Ramos (cell line): ENCODE data around the gene SLC38A10.

Source experiments
- in situ Hi-C: fragments of 300-500 bp; cut with MboI; formaldehyde crosslinking; loops from one replicate; pipeline ENCODE4 v1.14.3; 2022; ENCODE audit warnings: low sequenced_read_pairs; ENCODE audit not compliant: unreplicated experiment

Gene SLC38A10

GRCh38 chr17:81332118-81332834 lies 37.2 kb upstream of the SLC38A10 start:
- in situ Hi-C loops: no loop called here

GRCh38 chr17:81331527-81332043 lies 36.5 kb upstream of the SLC38A10 start:
- in situ Hi-C loops: no loop called here

GRCh38 chr17:81330884-81331245 lies 35.8 kb upstream of the SLC38A10 start:
- in situ Hi-C loops: no loop called here

- in situ Hi-C loops: no loop called here
Measured at GRCh38 chr17:81329927-81330883, 35.1 kb upstream of the SLC38A10 start.

- in situ Hi-C loops: no loop called here
Measured at GRCh38 chr17:81328978-81329926, 34.1 kb upstream of the SLC38A10 start.

GRCh38 chr17:81328489-81328888 lies 33.4 kb upstream of the SLC38A10 start:
- in situ Hi-C loops: no loop called here

GRCh38 chr17:81325714-81326358 lies 30.7 kb upstream of the SLC38A10 start:
- in situ Hi-C loops: no loop called here

GRCh38 chr17:81324851-81325713 lies 30.0 kb upstream of the SLC38A10 start:
- in situ Hi-C loops: no loop called here

- in situ Hi-C loops: no loop called here
Measured at GRCh38 chr17:81324177-81324850, 29.2 kb upstream of the SLC38A10 start.

- in situ Hi-C loops: no loop called here
Measured at GRCh38 chr17:81323411-81323868, 28.3 kb upstream of the SLC38A10 start.

- in situ Hi-C loops: no loop called here
Measured at GRCh38 chr17:81323083-81323369, 27.9 kb upstream of the SLC38A10 start.

GRCh38 chr17:81322271-81323082 lies 27.4 kb upstream of the SLC38A10 start:
- in situ Hi-C loops: no loop called here

- in situ Hi-C loops: no loop called here
Measured at GRCh38 chr17:81317961-81318605, 23.0 kb upstream of the SLC38A10 start.

- in situ Hi-C loops: no loop called here
Measured at GRCh38 chr17:81317530-81317821, 22.4 kb upstream of the SLC38A10 start.

- in situ Hi-C loops: no loop called here
Measured at GRCh38 chr17:81315885-81316391, 20.8 kb upstream of the SLC38A10 start.

GRCh38 chr17:81315129-81315884 lies 20.2 kb upstream of the SLC38A10 start:
- in situ Hi-C loops: no loop called here
